RWPE1 (cell line): ENCODE data around the gene PLXNB3.

ENCODE experiments used
- CTCF ChIA-PET: fragments of 350-600 bp; sonication (Branson Sonifier 250); formaldehyde crosslinking; extraction: SDS; loops from one replicate; lab custom pipeline; 2021; lab: Yijun Ruan, JAX
- POLR2A ChIA-PET: fragments of 400-600 bp; formaldehyde crosslinking; extraction: SDS; loops from one replicate; lab custom pipeline; 2020; ENCODE audit warnings: antibody characterized with exemption; ENCODE audit not compliant: low non-redundant PET; lab: Yijun Ruan, JAX
- DNase-seq: peaks from one replicate; pipeline ENCODE4 v3.0.0; 2012; ENCODE audit warnings: low spot score
- H3K27ac ChIP-seq: fragments of 450-650 bp; 2 replicates; pipeline ENCODE4 v1.5.1; 2017
- TF ChIP-seq, protein P1 (sequence below): fragments of 450-650 bp; conservative IDR thresholded peaks from 2 replicates; pipeline ENCODE4 v1.5.1; 2017; ENCODE audit warnings: low read depth, mild to moderate bottlenecking

The PLXNB3 gene

GRCh38 chrX:153770601-153771414 is 6.8 kb downstream of the PLXNB3 start:
- TF ChIP-seq, protein P1, sequence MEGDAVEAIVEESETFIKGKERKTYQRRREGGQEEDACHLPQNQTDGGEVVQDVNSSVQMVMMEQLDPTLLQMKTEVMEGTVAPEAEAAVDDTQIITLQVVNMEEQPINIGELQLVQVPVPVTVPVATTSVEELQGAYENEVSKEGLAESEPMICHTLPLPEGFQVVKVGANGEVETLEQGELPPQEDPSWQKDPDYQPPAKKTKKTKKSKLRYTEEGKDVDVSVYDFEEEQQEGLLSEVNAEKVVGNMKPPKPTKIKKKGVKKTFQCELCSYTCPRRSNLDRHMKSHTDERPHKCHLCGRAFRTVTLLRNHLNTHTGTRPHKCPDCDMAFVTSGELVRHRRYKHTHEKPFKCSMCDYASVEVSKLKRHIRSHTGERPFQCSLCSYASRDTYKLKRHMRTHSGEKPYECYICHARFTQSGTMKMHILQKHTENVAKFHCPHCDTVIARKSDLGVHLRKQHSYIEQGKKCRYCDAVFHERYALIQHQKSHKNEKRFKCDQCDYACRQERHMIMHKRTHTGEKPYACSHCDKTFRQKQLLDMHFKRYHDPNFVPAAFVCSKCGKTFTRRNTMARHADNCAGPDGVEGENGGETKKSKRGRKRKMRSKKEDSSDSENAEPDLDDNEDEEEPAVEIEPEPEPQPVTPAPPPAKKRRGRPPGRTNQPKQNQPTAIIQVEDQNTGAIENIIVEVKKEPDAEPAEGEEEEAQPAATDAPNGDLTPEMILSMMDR: no peak
- no peak for DNase-seq
- ChIA-PET CTCF (no interaction called here), POLR2A (no interaction called here)
- H3K27ac ChIP-seq: no peak overlapping the region

- H3K27ac ChIP-seq: no peak overlapping the region
- POLR2A ChIA-PET: no interaction called here
- DNase-seq: no peak
- CTCF ChIA-PET: no interaction called here
- TF ChIP-seq, protein P1: no peak
Observed at GRCh38 chrX:153771415-153772315, 7.6 kb downstream of the PLXNB3 start.

DNA sequence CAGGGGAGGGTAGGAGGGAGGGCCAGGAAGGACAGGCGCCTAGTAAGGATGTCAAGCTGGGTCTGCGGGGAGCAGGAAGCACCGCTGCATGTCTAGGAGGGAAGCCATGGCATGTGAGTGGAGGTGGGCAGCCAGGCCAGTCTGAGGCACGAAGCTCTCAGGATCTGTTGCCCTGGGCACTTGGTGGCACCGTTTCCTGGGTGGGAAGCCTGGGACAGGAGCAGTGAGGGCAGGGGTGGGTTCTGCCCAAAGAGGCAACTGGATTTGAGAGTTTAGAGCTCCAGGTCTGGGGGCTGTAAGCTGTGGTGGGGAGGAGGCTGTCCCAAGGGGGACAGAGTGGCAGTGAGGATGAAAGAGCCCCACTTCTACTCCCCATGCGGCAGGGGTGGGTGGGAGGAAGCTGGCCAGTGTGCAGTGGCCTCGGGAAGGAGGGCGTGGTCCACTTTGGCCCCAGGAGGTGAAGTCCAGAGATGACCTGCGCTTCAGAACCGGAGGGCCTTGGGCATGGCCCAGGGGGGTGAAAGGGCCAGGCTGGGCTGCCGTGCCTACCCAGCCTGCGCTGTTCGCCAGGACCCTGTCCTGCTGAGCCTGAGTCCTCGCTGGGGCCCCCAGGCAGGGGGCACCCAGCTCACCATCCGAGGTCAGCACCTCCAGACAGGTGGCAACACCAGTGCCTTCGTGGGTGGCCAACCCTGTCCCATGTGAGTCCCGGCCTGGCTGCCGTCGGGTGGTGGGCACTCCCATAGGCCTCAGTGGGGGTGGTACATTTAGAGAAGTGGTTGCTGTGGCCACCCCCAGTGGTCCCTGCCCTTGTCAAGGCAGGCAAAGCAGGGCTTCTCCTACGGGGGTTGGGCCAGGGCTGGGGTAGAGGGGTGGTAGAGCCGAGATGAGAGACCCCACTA is 8.5 kb downstream of the PLXNB3 start:
- POLR2A ChIA-PET: no interaction called here
- no peak overlapping the region for H3K27ac ChIP-seq
- CTCF ChIA-PET: no interaction called here
- TF ChIP-seq, protein P1: no peak
- no peak for DNase-seq

DNA sequence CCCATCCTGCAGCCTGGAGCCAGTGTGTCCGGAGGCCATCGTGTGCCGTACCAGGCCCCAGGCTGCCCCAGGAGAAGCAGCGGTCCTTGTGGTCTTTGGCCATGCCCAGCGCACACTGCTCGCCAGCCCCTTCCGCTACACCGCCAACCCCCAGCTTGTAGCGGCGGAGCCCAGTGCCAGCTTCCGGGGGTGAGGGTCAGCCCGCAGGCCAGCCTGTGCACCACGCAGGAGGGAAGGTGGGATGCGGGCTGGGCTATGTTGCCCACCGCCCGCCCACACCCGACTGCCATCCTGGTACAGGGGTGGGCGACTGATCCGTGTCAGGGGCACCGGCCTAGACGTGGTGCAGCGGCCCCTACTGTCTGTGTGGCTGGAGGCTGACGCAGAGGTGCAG is 9.2 kb downstream of the PLXNB3 start:
- H3K27ac ChIP-seq: no peak overlapping the region
- ChIA-PET CTCF (no interaction called here), POLR2A (no interaction called here)
- no peak for DNase-seq
- TF ChIP-seq, protein P1: no peak

- TF ChIP-seq, protein P1: no peak
- no peak for DNase-seq
- no peak overlapping the region for H3K27ac ChIP-seq
- ChIA-PET CTCF (no interaction called here), POLR2A (no interaction called here)
Observed at GRCh38 chrX:153773741-153774575, 9.9 kb downstream of the PLXNB3 start.
